T-helper 1 cell (primary cell): ENCODE data around the gene OR10D3.
"Not testable (repeated sequence)": the region's sequence is repeated elsewhere in the genome, so short reads cannot be mapped to it uniquely, and the experiment has no call there.

ENCODE experiments used
- DNase-seq, 5 donors: peaks; one replicate each; pipeline ENCODE4 v3.0.0-alpha.2; 2012 to 2020
- total RNA-seq, 4 donors: gene quantifications; one replicate each; lab custom pipeline; 2026; lab: John Stamatoyannopoulos, UW

The OR10D3 gene
- total RNA-seq: 0 reads per million in 4 donors

- no peak for DNase-seq
Measured at GRCh38 chr11:124183068-124183467, at the start of gene OR10D3. TSS of gene OR10D3 (plus strand) at chr11:124183345. CDS start at chr11:124185270, 1,925 bp downstream.

GRCh38 chr11:124143034-124143433, 40.1 kb upstream of the OR10D3 start:
- DNase-seq: no peak

GRCh38 chr11:124147951-124148350, 35.2 kb upstream of the OR10D3 start:
- DNase-seq: no peak

- DNase-seq: no peak
Measured at GRCh38 chr11:124150684-124151083, 32.5 kb upstream of the OR10D3 start.

GRCh38 chr11:124152770-124153407, 30.3 kb upstream of the OR10D3 start:
- no peak for DNase-seq

- no peak for DNase-seq
Measured at GRCh38 chr11:124153821-124154220, 29.3 kb upstream of the OR10D3 start.

GRCh38 chr11:124159481-124159880, 23.7 kb upstream of the OR10D3 start:
- no peak for DNase-seq

GRCh38 chr11:124160986-124161385, 22.2 kb upstream of the OR10D3 start:
- DNase-seq: no peak

- no peak for DNase-seq
Measured at GRCh38 chr11:124167826-124168231, 15.3 kb upstream of the OR10D3 start.

- DNase-seq: no peak
Measured at GRCh38 chr11:124168796-124169195, 14.3 kb upstream of the OR10D3 start.

GRCh38 chr11:124170315-124170714, 12.8 kb upstream of the OR10D3 start:
- not testable (repeated sequence) for DNase-seq

GRCh38 chr11:124170801-124171586, 12.2 kb upstream of the OR10D3 start:
- DNase-seq: no peak

GRCh38 chr11:124172101-124172500, 11.0 kb upstream of the OR10D3 start:
- DNase-seq: no peak

GRCh38 chr11:124172599-124172998, 10.5 kb upstream of the OR10D3 start:
- no peak for DNase-seq

GRCh38 chr11:124174001-124174583, 9.1 kb upstream of the OR10D3 start:
- no peak for DNase-seq

GRCh38 chr11:124176925-124177715, 6.0 kb upstream of the OR10D3 start:
- no peak for DNase-seq

GRCh38 chr11:124179310-124179709, 3.8 kb upstream of the OR10D3 start:
- DNase-seq: no peak

- no peak for DNase-seq
Measured at GRCh38 chr11:124190298-124191139, 7.4 kb downstream of the OR10D3 start.

- no peak for DNase-seq
Measured at GRCh38 chr11:124193221-124194010, 10.3 kb downstream of the OR10D3 start.

GRCh38 chr11:124194293-124195188, 11.4 kb downstream of the OR10D3 start:
- no peak for DNase-seq
